ENCODE data around the gene CNNM4.

Gene CNNM4

GRCh38 chr2:96760036-96760985 is at the start of gene CNNM4:
CNNM4 (plus strand) TSS chr2:96760902; CDS start chr2:96761000, 98 bp downstream.
- H3K4me3 Mint-ChIP-seq, result peak within 1 kb of the TSS; percentile 86
- H3K27me3 Mint-ChIP-seq (ENCODE audit: low read depth), result no peaks in the 10 kb centered on the region
- H3K27ac Mint-ChIP-seq, result peak within 1 kb of the TSS; percentile 80
- peaks cover 41% of the 10 kb centered on the region for H3K4me1 Mint-ChIP-seq (ENCODE audit: low read depth)
- H3K36me3 Mint-ChIP-seq (ENCODE audit: low read depth), result no peaks in the 10 kb centered on the region
- no peaks in the 10 kb centered on the region for H3K9me3 Mint-ChIP-seq

GRCh38 chr2:96710985-96711384 is 49.7 kb upstream of the CNNM4 start:
- Mint-ChIP-seq H3K9me3 (no peaks in the 10 kb centered on the region), H3K4me1 (ENCODE audit: low read depth) (no peaks in the 10 kb centered on the region), H3K27ac (no peak overlapping the region), H3K4me3 (no peak overlapping the region), H3K27me3 (ENCODE audit: low read depth) (no peaks in the 10 kb centered on the region), H3K36me3 (ENCODE audit: low read depth) (peaks cover 26% of the 10 kb centered on the region)

DNA sequence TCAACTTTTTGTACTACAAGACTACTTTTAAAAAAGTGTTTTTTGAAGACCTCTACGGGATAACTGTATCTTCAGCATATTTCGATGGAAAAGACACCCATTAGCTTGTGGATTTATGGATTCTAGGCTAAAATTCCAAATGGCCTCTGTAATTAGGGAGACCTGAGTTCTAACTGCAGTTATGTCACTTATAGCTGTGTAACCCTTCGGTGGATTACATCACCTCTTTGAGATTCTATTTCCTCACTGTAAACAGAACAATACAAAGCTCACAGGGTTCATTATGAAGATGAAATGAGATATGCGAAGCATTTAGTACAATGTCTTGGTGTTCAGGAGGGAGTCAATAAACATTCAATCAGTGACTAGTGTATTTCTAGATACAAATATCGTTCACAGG is 45.0 kb upstream of the CNNM4 start:
- no peaks in the 10 kb centered on the region for H3K4me1 Mint-ChIP-seq (ENCODE audit: low read depth)
- H3K9me3 Mint-ChIP-seq, result no peaks in the 10 kb centered on the region
- H3K36me3 Mint-ChIP-seq (ENCODE audit: low read depth), result peaks cover 13% of the 10 kb centered on the region
- H3K4me3 Mint-ChIP-seq, result no peak overlapping the region
- H3K27me3 Mint-ChIP-seq (ENCODE audit: low read depth), result no peaks in the 10 kb centered on the region
- H3K27ac Mint-ChIP-seq, result no peak overlapping the region

- no peaks in the 10 kb centered on the region for H3K27me3 Mint-ChIP-seq (ENCODE audit: low read depth)
- H3K4me1 Mint-ChIP-seq (ENCODE audit: low read depth), result no peaks in the 10 kb centered on the region
- H3K36me3 Mint-ChIP-seq (ENCODE audit: low read depth), result peaks cover 10% of the 10 kb centered on the region
- no peak overlapping the region for H3K27ac Mint-ChIP-seq
- no peak overlapping the region for H3K4me3 Mint-ChIP-seq
- H3K9me3 Mint-ChIP-seq, result no peaks in the 10 kb centered on the region
Observed at GRCh38 chr2:96716388-96716787, 44.3 kb upstream of the CNNM4 start.

DNA sequence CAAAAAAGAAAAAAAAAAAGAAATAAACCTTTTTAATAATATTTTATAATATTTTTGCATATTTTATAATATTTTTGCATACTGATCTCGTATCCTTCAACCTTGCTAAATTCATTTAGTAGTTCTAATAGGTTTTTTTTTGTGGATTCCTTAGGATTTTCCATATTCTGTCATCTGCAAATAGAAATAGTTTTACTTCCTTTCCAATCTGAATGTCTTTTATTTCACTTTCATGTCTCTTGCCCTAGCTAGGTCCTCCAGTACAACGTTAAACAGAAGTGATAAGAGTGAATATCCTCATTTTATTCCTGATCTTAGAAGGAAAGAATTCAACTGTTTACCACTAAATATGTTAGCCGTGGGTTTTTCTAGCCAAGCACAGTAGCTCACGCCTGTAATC is 34.6 kb upstream of the CNNM4 start:
- Mint-ChIP-seq H3K4me3 (no peak overlapping the region), H3K27ac (no peak overlapping the region)

DNA sequence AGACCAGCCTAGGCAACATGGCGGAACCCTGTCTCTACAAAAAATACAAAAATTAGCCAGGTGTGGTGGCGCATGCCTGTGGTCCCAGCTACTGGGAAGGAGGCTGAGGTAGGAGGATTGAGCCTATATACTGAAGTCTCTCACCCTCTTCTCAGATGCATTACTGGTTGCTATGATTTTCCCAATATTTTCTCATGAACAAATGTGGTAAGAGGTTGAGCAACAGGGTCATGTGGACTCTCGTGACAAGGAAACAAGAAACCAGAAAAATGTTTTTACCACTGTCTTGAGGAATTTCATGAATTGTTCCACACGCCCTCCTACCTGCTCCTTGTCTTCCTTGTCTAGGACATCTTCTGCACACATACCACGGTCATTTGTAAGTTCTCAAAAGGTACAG is 33.3 kb upstream of the CNNM4 start:
- Mint-ChIP-seq H3K27ac (no peak overlapping the region), H3K4me3 (no peak overlapping the region), H3K27me3 (ENCODE audit: low read depth) (no peaks in the 10 kb centered on the region), H3K9me3 (no peaks in the 10 kb centered on the region), H3K36me3 (ENCODE audit: low read depth) (peaks cover 18% of the 10 kb centered on the region), H3K4me1 (ENCODE audit: low read depth) (peaks cover 2% of the 10 kb centered on the region)

More for the DNA sequence above, 34.6 kb upstream of the CNNM4 start:
- no peaks in the 10 kb centered on the region for H3K9me3 Mint-ChIP-seq
- H3K27me3 Mint-ChIP-seq (ENCODE audit: low read depth), result no peaks in the 10 kb centered on the region
- peaks cover 17% of the 10 kb centered on the region for H3K36me3 Mint-ChIP-seq (ENCODE audit: low read depth)
- H3K4me1 Mint-ChIP-seq (ENCODE audit: low read depth), result peaks cover 2% of the 10 kb centered on the region

DNA sequence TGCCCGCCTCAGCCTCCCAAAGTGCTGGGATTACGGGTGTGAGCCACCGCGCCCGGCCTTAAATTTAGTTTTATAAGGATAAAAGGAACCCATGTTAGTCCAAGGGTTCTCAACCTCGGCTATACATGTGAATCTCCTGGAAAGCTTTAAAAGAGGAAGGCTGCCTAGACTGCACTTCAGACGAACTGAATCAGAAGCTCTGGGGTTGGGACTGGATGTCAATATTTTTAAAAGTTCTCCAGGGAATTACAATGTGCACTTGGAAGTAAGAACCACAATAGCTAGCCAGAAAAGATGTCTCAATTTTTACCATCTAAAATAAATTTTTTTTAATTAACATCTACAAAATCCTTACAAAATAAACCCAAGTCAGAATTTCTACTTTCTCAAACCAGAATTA is 31.0 kb upstream of the CNNM4 start:
- Mint-ChIP-seq H3K27ac (no peak overlapping the region), H3K27me3 (ENCODE audit: low read depth) (no peaks in the 10 kb centered on the region), H3K4me3 (no peak overlapping the region), H3K4me1 (ENCODE audit: low read depth) (peaks cover 4% of the 10 kb centered on the region), H3K36me3 (ENCODE audit: low read depth) (peaks cover 29% of the 10 kb centered on the region), H3K9me3 (no peaks in the 10 kb centered on the region)

- Mint-ChIP-seq H3K4me3 (no peak overlapping the region), H3K4me1 (ENCODE audit: low read depth) (peaks cover 4% of the 10 kb centered on the region), H3K27me3 (ENCODE audit: low read depth) (no peaks in the 10 kb centered on the region), H3K27ac (peak overlapping the region; percentile 5), H3K9me3 (no peaks in the 10 kb centered on the region), H3K36me3 (ENCODE audit: low read depth) (peaks cover 29% of the 10 kb centered on the region)
Observed at GRCh38 chr2:96730212-96730611, 30.5 kb upstream of the CNNM4 start.

DNA sequence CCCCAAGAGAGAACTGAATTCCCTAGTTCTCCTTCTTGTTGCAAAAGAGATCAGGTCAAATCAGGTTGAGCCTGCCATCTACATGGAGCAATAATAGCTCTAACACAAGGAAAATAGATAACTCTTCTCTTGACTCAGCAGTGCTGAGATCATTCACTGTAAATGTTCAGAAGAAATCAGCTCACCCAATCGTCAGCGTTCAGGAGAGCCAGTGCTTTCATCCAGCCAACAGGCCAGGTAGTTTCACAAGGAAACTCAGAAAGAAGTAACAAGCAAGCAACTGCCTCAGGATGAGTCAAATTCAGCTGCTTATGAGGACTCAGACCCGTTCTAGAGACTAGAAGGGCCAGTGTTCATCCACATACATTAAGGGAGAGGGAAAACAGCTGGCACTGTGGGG is 26.8 kb upstream of the CNNM4 start:
- H3K36me3 Mint-ChIP-seq (ENCODE audit: low read depth), result peaks cover 25% of the 10 kb centered on the region
- H3K27ac Mint-ChIP-seq, result no peak overlapping the region
- peaks cover 15% of the 10 kb centered on the region for H3K4me1 Mint-ChIP-seq (ENCODE audit: low read depth)
- H3K4me3 Mint-ChIP-seq, result no peak overlapping the region
- no peaks in the 10 kb centered on the region for H3K27me3 Mint-ChIP-seq (ENCODE audit: low read depth)
- no peaks in the 10 kb centered on the region for H3K9me3 Mint-ChIP-seq

DNA sequence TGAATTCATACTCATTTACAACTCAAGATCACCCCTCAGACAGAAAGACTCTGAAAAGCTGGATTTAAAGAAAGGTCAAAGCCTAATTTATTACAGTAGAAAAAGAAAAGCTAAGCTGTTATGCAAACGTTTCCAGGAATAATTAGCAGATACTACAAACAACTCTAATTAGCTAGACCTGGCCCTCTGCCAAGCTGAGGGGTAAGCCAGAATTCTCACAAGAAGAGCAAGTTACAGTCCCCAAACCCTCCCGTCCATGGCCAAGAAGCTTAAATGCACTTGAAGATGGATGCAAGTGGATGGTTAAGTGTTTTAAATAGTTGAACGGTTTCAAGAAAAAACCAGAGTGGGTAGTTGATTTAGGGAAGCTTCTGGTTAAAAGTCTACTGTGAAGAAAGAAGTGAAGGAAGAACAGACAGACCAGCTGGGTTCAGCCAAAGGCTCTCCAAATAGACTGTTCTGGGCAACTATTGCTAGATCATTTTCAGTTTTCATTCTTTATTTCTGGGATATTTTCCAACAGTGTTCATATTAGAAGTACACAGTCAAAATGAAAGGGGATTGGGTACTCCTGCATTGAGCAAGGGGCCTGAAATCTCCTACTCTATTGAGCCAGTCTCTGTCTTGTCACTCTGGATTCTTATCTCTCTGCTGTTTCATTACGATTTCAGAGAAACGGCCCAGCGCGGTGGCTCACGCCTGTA is 25.7 kb upstream of the CNNM4 start:
- Mint-ChIP-seq H3K27me3 (ENCODE audit: low read depth) (no peaks in the 10 kb centered on the region), H3K36me3 (ENCODE audit: low read depth) (peaks cover 25% of the 10 kb centered on the region), H3K9me3 (no peaks in the 10 kb centered on the region), H3K4me3 (no peak overlapping the region), H3K4me1 (ENCODE audit: low read depth) (peaks cover 18% of the 10 kb centered on the region), H3K27ac (no peak overlapping the region)

GRCh38 chr2:96737251-96737650 is 23.5 kb upstream of the CNNM4 start:
- peaks cover 3% of the 10 kb centered on the region for H3K27me3 Mint-ChIP-seq (ENCODE audit: low read depth)
- no peak overlapping the region for H3K27ac Mint-ChIP-seq

GRCh38 chr2:96737831-96738230 is 22.9 kb upstream of the CNNM4 start:
- Mint-ChIP-seq H3K27me3 (ENCODE audit: low read depth) (peaks cover 3% of the 10 kb centered on the region), H3K9me3 (no peaks in the 10 kb centered on the region), H3K36me3 (ENCODE audit: low read depth) (peaks cover 15% of the 10 kb centered on the region), H3K4me1 (ENCODE audit: low read depth) (peaks cover 24% of the 10 kb centered on the region), H3K27ac (peak overlapping the region; percentile 41), H3K4me3 (no peak overlapping the region)

More at GRCh38 chr2:96737251-96737650, 23.5 kb upstream of the CNNM4 start:
- H3K4me3 Mint-ChIP-seq, result no peak overlapping the region
- H3K9me3 Mint-ChIP-seq, result no peaks in the 10 kb centered on the region
- H3K36me3 Mint-ChIP-seq (ENCODE audit: low read depth), result peaks cover 16% of the 10 kb centered on the region
- H3K4me1 Mint-ChIP-seq (ENCODE audit: low read depth), result peaks cover 23% of the 10 kb centered on the region

- H3K4me3 Mint-ChIP-seq, result peak overlapping the region; percentile 93
- peaks cover 4% of the 10 kb centered on the region for H3K36me3 Mint-ChIP-seq (ENCODE audit: low read depth)
- peak overlapping the region; percentile 84 for H3K27ac Mint-ChIP-seq
- peaks cover 3% of the 10 kb centered on the region for H3K27me3 Mint-ChIP-seq (ENCODE audit: low read depth)
- H3K9me3 Mint-ChIP-seq, result no peaks in the 10 kb centered on the region
- H3K4me1 Mint-ChIP-seq (ENCODE audit: low read depth), result peaks cover 25% of the 10 kb centered on the region
Observed at GRCh38 chr2:96739076-96739632, 21.5 kb upstream of the CNNM4 start.

DNA sequence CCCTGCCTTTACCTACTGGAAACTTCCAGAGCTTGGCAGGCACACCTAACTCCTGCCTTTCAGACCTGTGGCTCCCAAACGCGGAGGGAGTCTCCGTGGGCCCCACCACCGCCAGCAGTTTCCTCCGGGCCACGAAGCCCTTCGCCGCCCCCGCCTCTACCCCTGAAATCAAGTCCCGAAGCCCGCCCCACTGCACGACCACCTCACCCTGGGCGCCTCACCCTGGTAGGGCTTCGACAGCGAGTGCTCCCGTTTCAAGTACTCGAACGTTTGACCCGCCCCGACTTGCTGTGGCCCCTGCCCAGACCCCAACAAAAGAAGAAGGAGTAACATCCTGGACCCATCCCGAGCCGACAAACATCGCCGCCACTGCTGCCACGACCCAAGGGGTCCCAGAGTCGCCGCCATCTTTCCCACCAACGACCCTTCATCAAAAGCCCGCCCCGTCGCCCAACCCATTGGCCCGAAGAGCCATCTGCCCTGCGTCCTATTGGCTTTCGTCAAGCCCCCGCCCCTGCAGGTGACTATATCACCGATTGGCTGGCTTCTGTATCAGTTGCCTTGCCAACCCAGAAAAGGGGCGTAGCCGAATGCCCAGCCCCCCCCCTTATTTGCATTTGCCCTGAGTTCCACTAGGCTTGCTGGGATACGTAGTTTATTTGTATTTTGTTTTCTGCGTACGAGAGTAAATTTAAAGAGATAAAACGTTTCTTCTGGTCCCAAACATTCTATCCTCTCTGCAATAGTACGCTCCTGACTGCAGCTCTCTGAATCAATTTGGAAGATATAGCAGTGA is 20.9 kb upstream of the CNNM4 start, which contains the start of gene LMAN2L:
TSS of gene LMAN2L (minus strand) at position 432 of the 796 bp plus-strand sequence. CDS start at position 408, 24 bp downstream.
- peaks cover 3% of the 10 kb centered on the region for H3K27me3 Mint-ChIP-seq (ENCODE audit: low read depth)
- H3K4me1 Mint-ChIP-seq (ENCODE audit: low read depth), result peaks cover 23% of the 10 kb centered on the region
- H3K36me3 Mint-ChIP-seq (ENCODE audit: low read depth), result peaks cover 2% of the 10 kb centered on the region
- H3K4me3 Mint-ChIP-seq, result peak within 1 kb of the TSS; percentile 93
- H3K27ac Mint-ChIP-seq, result peak within 1 kb of the TSS; percentile 84
- H3K9me3 Mint-ChIP-seq, result no peaks in the 10 kb centered on the region

Measured in T-helper 1 cell treated with Interleukin-12 subunit alpha and Interleukin-12 subunit beta and Interleukin-4 antibody, amounts not matched to agents 30 μg/mL and 1 μg/mL, for 36 hours (primary cell).